Measurements from ENCODE around the gene SAMD15. TPM values are rescaled to one million over a fixed set of nuclear protein-coding genes. Genes with fewer than 3 reads are reported as not detected.

The SAMD15 gene
- total and polyA plus RNA-seq, 4 donors: 0.10 to 0.50 (median 0.19) TPM; not detected in 1

DNA sequence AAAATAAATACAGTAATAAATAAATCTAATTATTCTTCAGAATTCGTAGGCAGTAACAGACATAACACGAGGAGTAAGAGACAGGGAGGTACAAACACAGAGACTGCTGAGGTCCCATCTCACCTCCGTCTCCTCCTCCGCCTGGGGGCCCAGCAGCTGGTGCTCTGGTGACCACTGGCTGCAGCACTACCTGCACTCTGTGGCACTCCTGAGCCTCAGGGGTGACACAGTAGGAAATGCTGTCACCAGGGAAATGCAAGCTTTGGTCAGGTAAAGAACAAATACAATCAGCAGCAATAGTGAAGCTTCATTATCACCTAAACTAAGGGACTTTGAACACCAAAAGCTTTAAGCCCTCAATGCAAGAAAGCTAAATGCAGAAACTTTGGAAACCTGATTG is 36.8 kb upstream of the SAMD15 start (continued):
- TF ChIP-seq, protein P1, sequence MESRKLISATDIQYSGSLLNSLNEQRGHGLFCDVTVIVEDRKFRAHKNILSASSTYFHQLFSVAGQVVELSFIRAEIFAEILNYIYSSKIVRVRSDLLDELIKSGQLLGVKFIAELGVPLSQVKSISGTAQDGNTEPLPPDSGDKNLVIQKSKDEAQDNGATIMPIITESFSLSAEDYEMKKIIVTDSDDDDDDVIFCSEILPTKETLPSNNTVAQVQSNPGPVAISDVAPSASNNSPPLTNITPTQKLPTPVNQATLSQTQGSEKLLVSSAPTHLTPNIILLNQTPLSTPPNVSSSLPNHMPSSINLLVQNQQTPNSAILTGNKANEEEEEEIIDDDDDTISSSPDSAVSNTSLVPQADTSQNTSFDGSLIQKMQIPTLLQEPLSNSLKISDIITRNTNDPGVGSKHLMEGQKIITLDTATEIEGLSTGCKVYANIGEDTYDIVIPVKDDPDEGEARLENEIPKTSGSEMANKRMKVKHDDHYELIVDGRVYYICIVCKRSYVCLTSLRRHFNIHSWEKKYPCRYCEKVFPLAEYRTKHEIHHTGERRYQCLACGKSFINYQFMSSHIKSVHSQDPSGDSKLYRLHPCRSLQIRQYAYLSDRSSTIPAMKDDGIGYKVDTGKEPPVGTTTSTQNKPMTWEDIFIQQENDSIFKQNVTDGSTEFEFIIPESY (IDR thresholded peaks at IDR 0.05): no peak
- TF ChIP-seq, protein P2, sequence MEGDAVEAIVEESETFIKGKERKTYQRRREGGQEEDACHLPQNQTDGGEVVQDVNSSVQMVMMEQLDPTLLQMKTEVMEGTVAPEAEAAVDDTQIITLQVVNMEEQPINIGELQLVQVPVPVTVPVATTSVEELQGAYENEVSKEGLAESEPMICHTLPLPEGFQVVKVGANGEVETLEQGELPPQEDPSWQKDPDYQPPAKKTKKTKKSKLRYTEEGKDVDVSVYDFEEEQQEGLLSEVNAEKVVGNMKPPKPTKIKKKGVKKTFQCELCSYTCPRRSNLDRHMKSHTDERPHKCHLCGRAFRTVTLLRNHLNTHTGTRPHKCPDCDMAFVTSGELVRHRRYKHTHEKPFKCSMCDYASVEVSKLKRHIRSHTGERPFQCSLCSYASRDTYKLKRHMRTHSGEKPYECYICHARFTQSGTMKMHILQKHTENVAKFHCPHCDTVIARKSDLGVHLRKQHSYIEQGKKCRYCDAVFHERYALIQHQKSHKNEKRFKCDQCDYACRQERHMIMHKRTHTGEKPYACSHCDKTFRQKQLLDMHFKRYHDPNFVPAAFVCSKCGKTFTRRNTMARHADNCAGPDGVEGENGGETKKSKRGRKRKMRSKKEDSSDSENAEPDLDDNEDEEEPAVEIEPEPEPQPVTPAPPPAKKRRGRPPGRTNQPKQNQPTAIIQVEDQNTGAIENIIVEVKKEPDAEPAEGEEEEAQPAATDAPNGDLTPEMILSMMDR (IDR thresholded peaks at IDR 0.05; ENCODE audit: low read depth, low read length, missing input control): no peak
- no peak for TF ChIP-seq TAF1 (conservative IDR thresholded peaks at IDR 0.05)
- TF ChIP-seq, protein P3, sequence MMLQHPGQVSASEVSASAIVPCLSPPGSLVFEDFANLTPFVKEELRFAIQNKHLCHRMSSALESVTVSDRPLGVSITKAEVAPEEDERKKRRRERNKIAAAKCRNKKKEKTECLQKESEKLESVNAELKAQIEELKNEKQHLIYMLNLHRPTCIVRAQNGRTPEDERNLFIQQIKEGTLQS (IDR thresholded peaks at IDR 0.05): no peak

DNA sequence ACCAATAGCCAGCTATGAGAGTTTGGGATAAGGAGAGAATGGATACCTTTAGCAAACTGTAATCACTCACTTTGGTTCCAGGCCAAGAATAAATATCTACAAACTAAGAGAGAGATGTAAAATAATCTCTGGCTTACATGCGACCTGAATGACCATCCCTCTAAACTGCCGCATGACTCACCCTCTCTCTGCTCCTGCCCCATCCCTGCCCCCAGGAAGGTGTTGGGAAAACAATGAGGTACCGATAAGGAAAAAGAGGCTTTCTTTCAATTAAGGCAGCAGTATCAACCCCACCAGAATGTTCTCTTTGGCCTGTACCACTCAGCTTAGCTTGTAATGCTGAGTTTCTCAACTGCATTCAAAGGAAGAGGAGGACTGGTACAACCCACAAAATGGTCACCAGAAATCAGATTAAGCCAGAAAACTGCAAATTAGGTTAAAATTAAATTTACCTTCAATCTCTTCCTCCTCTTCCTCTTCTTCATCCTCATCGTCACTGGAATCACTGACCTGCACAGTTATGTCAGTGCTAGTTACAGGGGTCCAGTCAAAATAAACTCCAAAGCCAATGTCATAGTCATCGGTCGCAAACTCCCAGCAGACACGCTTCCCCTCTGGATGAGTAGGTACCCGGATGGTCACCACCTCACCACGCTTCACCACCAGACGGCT is 34.3 kb upstream of the SAMD15 start:
- Histone ChIP-seq H3K36me3 (ENCODE audit: control insufficient read depth in 4 of 4, insufficient read depth in 3 of 4, low read depth in 1 of 4, low read length in 3 of 4) (peaks cover 5 to 27% (median 13%) of the 10 kb centered on the region in 4 donors), H3K27me3 (ENCODE audit: control insufficient read depth in 4 of 4, insufficient read depth in 4 of 4, low read length in 3 of 4) (no peaks in the 10 kb centered on the region), H3K9ac (ENCODE audit: low read depth in 1 of 2, low read length in 2 of 2) (no peak overlapping the region), H3K9me3 (ENCODE audit: control insufficient read depth in 4 of 4, low read length in 3 of 4) (no peaks in the 10 kb centered on the region), H3K27ac (ENCODE audit: low read depth in 1 of 2, low read length in 2 of 2) (no peak overlapping the region), H3K4me1 (ENCODE audit: control insufficient read depth in 4 of 4, insufficient read depth in 4 of 4, low read length in 3 of 4) (no peaks in the 10 kb centered on the region), H3K4me3 (ENCODE audit: low read depth in 1 of 3, low read length in 3 of 3) (no peak overlapping the region)
- no peak for DNase-seq (ENCODE audit: low spot score)
- TF ChIP-seq RAD21 (IDR thresholded peaks at IDR 0.05) (no peak), YY1 (IDR thresholded peaks at IDR 0.05) (no peak), GABPA (IDR thresholded peaks at IDR 0.05 in 1 of 2, conservative IDR thresholded peaks at IDR 0.05 in 1 of 2) (no peak)
- TF ChIP-seq, protein P2 (IDR thresholded peaks at IDR 0.05; ENCODE audit: low read depth, low read length, missing input control): no peak
- 97% methylated on average over 10 of the region's 10 CpGs for WGBS

DNA sequence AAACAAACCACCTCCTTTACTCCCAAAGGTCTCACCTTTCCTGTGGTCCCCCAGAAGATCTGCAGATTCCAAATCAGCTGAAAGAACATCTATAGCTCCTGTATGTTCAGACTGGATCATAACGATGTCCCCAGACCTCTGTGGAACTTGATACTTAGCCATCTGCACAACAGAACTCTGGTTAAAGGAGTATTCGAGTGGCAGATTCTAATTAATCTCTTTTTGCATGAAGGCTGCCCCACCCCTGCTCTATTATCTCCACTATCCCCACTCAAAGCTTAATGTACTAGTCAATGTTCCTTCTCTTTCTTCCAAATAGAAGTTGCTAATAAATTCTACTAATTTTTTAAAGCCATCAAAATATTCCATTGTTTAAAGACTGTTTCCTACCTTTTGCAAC is 33.5 kb upstream of the SAMD15 start:
- WGBS: 95% methylated on average over 2 of the region's 2 CpGs
- Histone ChIP-seq H3K4me1 (ENCODE audit: control insufficient read depth in 4 of 4, insufficient read depth in 4 of 4, low read length in 3 of 4) (no peaks in the 10 kb centered on the region), H3K4me3 (ENCODE audit: low read depth in 1 of 3, low read length in 3 of 3) (no peak overlapping the region), H3K36me3 (ENCODE audit: control insufficient read depth in 4 of 4, insufficient read depth in 3 of 4, low read depth in 1 of 4, low read length in 3 of 4) (peaks cover 5 to 27% (median 13%) of the 10 kb centered on the region in 4 donors), H3K9ac (ENCODE audit: low read depth in 1 of 2, low read length in 2 of 2) (no peak overlapping the region), H3K27ac (ENCODE audit: low read depth in 1 of 2, low read length in 2 of 2) (no peak overlapping the region), H3K9me3 (ENCODE audit: control insufficient read depth in 4 of 4, low read length in 3 of 4) (no peaks in the 10 kb centered on the region), H3K27me3 (ENCODE audit: control insufficient read depth in 4 of 4, insufficient read depth in 4 of 4, low read length in 3 of 4) (no peaks in the 10 kb centered on the region)
- no peak for DNase-seq (ENCODE audit: low spot score)
- TF ChIP-seq RAD21 (IDR thresholded peaks at IDR 0.05) (no peak), HNF4A (conservative IDR thresholded peaks at IDR 0.05) (no peak), SP1 (IDR thresholded peaks at IDR 0.05) (no peak), RXRA (IDR thresholded peaks at IDR 0.05) (no peak), TAF1 (conservative IDR thresholded peaks at IDR 0.05) (no peak)
- TF ChIP-seq, protein P1 (IDR thresholded peaks at IDR 0.05): no peak
- TF ChIP-seq, protein P3 (IDR thresholded peaks at IDR 0.05): no peak
- TF ChIP-seq, protein P2 (IDR thresholded peaks at IDR 0.05; ENCODE audit: low read depth, low read length, missing input control): no peak
